Fibroblast of villous mesenchyme (primary cell): ENCODE measurements around the gene SUSD2. TPM values are rescaled to one million over a fixed set of nuclear protein-coding genes. Genes with fewer than 3 reads are reported as not detected.
A peak's percentile ranks its signal among the peaks of the same experiment; 100 is the strongest.

Source experiments
- DNase-seq: peaks from one replicate; pipeline ENCODE4 v3.0.0-alpha.2; 2010; ENCODE audit warnings: low read depth
- H3K4me3 ChIP-seq: 2 replicates; pipeline ENCODE4 v1.5.1; 2011; ENCODE audit warnings: low read depth, mild to moderate bottlenecking, low read length
- total RNA-seq: library from RNA; depleted of rRNA; stranded (reverse); fragments of >200 nt; gene quantifications from 2 replicates; pipeline ENCODE4 v1.2.3, GENCODE V29; 2012
- TF ChIP-seq, protein P1 (sequence below): IDR thresholded peaks from 2 replicates; pipeline ENCODE4 v1.5.1; 2012; ENCODE audit warnings: low read depth, mild to moderate bottlenecking, low read length; ENCODE audit not compliant: insufficient read depth

Gene SUSD2
- total RNA-seq, 1 donor = 1.3 TPM

GRCh38 chr22:24170632-24171031, 10.7 kb upstream of the SUSD2 start:
- TF ChIP-seq, protein P1, sequence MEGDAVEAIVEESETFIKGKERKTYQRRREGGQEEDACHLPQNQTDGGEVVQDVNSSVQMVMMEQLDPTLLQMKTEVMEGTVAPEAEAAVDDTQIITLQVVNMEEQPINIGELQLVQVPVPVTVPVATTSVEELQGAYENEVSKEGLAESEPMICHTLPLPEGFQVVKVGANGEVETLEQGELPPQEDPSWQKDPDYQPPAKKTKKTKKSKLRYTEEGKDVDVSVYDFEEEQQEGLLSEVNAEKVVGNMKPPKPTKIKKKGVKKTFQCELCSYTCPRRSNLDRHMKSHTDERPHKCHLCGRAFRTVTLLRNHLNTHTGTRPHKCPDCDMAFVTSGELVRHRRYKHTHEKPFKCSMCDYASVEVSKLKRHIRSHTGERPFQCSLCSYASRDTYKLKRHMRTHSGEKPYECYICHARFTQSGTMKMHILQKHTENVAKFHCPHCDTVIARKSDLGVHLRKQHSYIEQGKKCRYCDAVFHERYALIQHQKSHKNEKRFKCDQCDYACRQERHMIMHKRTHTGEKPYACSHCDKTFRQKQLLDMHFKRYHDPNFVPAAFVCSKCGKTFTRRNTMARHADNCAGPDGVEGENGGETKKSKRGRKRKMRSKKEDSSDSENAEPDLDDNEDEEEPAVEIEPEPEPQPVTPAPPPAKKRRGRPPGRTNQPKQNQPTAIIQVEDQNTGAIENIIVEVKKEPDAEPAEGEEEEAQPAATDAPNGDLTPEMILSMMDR = no peak

GRCh38 chr22:24171822-24172221, 9.5 kb upstream of the SUSD2 start:
- no peak overlapping the region for H3K4me3 ChIP-seq
- TF ChIP-seq, protein P1 = no peak
- no peak for DNase-seq

More at GRCh38 chr22:24170632-24171031, 10.7 kb upstream of the SUSD2 start:
- H3K4me3 ChIP-seq = no peak overlapping the region
- no peak for DNase-seq

GRCh38 chr22:24175160-24175808, 6.0 kb upstream of the SUSD2 start:
- peak; percentile 79 for DNase-seq
- H3K4me3 ChIP-seq = no peak overlapping the region
- TF ChIP-seq, protein P1 = peak; percentile 97

DNA sequence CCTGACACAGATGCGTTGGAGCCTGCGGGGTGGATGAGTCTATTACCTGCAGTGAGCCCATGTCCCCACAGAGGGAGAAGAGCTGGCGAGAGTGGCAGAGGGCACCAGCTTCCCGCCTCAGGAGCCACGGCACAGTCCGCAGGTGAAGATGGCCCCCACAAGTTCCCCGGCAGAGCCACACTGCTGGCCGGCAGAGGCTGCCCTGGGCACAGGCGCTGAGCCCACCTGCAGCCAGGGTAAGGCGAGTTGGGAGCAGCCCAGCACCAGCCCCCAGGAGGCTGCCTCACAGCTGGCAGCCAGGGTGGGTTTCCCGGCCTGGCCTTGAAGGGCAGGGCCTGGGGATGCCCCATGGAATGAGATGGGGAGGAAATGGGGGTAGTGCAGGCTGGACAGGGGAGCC, 5.2 kb upstream of the SUSD2 start:
- no peak overlapping the region for H3K4me3 ChIP-seq
- TF ChIP-seq, protein P1 = no peak
- no peak for DNase-seq

- H3K4me3 ChIP-seq = no peak overlapping the region
- no peak for DNase-seq
- TF ChIP-seq, protein P1 = no peak
These were observed 4.7 kb upstream of the SUSD2 start for GRCh38 chr22:24176630-24177029.

DNA sequence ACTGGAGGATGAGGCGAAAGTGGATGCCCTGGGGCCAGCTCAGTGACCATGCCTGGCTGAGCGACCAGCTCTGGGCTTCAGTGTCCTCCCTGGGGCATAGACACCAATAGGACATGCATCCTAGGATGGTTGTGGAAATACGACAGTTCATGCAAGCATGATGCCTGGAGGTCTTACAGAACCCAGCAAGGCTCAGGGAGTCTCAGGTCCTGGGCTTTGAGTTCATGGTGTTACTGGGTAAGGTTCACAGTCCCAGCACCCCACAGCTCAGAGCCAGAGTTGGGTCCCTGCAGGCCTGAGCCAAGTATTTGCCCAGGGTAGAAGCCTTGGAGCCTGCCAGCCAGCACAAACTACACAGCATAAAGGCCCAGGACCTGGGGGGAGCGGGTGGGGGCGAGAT, 4.2 kb upstream of the SUSD2 start:
- no peak overlapping the region for H3K4me3 ChIP-seq
- no peak for DNase-seq
- TF ChIP-seq, protein P1 = no peak

GRCh38 chr22:24177456-24177855, 3.8 kb upstream of the SUSD2 start:
- TF ChIP-seq, protein P1 = no peak
- H3K4me3 ChIP-seq = no peak overlapping the region

More at GRCh38 chr22:24177456-24177855, 3.8 kb upstream of the SUSD2 start:
- no peak for DNase-seq
